HK-2 (cell line): ENCODE results near the gene RAB17.
"Not testable (repeated sequence)": the region's sequence is repeated elsewhere in the genome, so short reads cannot be mapped to it uniquely, and the experiment has no call there.

Experiments used
- DNase-seq: peaks from one replicate; pipeline ENCODE4 v3.0.0-alpha.2; 2018; ENCODE audit not compliant: unreplicated experiment

The RAB17 gene

GRCh38 chr2:237624565-237624964 lies 34.0 kb upstream of the RAB17 start:
- no peak for DNase-seq

- no peak for DNase-seq
These were observed 33.2 kb upstream of the RAB17 start for GRCh38 chr2:237623428-237624403.

- DNase-seq, result no peak
These were observed 27.9 kb upstream of the RAB17 start for GRCh38 chr2:237618449-237618848.

GRCh38 chr2:237617587-237617982 lies 27.1 kb upstream of the RAB17 start:
- DNase-seq, result no peak

GRCh38 chr2:237616734-237617586 lies 26.4 kb upstream of the RAB17 start:
- DNase-seq, result no peak

- no peak for DNase-seq
These were observed 25.8 kb upstream of the RAB17 start for GRCh38 chr2:237616373-237616733.

- DNase-seq, result no peak
These were observed 25.2 kb upstream of the RAB17 start for GRCh38 chr2:237615631-237616249.

GRCh38 chr2:237614151-237614720 lies 23.7 kb upstream of the RAB17 start:
- peak; percentile 58 for DNase-seq

- no peak for DNase-seq
These were observed 23.1 kb upstream of the RAB17 start for GRCh38 chr2:237613679-237614078.

GRCh38 chr2:237612527-237613357 lies 22.2 kb upstream of the RAB17 start:
- DNase-seq, result no peak

- DNase-seq, result not testable (repeated sequence)
These were observed 16.0 kb upstream of the RAB17 start for GRCh38 chr2:237606522-237606921.

GRCh38 chr2:237604960-237605359 lies 14.4 kb upstream of the RAB17 start:
- no peak for DNase-seq

GRCh38 chr2:237604391-237604790 lies 13.9 kb upstream of the RAB17 start:
- no peak for DNase-seq

- no peak for DNase-seq
These were observed 13.3 kb upstream of the RAB17 start for GRCh38 chr2:237603718-237604362.

- no peak for DNase-seq
These were observed 12.6 kb upstream of the RAB17 start for GRCh38 chr2:237603049-237603717.

GRCh38 chr2:237602409-237602808 lies 11.9 kb upstream of the RAB17 start:
- no peak for DNase-seq

GRCh38 chr2:237601453-237602116 lies 11.1 kb upstream of the RAB17 start:
- no peak for DNase-seq

- DNase-seq, result no peak
These were observed 9.8 kb upstream of the RAB17 start for GRCh38 chr2:237600205-237600846.
